IMR-90 (cell line): Measurements from ENCODE around the gene METTL22. TPM values are rescaled to one million over a fixed set of nuclear protein-coding genes. Genes with fewer than 3 reads are reported as not detected.

ENCODE experiments used
- ATAC-seq: fragments of 200-7000 bp; cut with Tn5 transposase; 2 replicates; pipeline ENCODE4 v1.9.1; 2020; ENCODE audit warnings: low read depth, mild to moderate bottlenecking, moderate library complexity
- BruUV-seq: library from RNA; stranded (reverse); fragments of 400-500 nt; replicated peaks from 2 replicates; lab custom pipeline; 2021; lab: Mats Ljungman, UMichigan
- CTCF ChIA-PET: fragments of 300-600 bp; formaldehyde crosslinking; extraction: SDS; loops from one replicate; lab custom pipeline; 2021; ENCODE audit warnings: antibody characterized with exemption; lab: Yijun Ruan, JAX
- POLR2A ChIA-PET: fragments of 300-600 bp; sonication (Branson Sonifier 250); formaldehyde crosslinking; loops from one replicate; lab custom pipeline; 2022; ENCODE audit warnings: antibody characterized with exemption; ENCODE audit not compliant: unreplicated experiment; lab: Charles Lee
- DNase-seq: peaks from one replicate; pipeline ENCODE4 v3.0.0; 2013
- H2AFZ ChIP-seq: replicated peaks from 2 replicates; pipeline ENCODE3; 2013; ENCODE audit warnings: low read length, mild to moderate bottlenecking; ENCODE audit not compliant: poor library complexity
- H2AK5ac ChIP-seq: 2 replicates; pipeline ENCODE4 v1.6.1; 2013; ENCODE audit warnings: low read depth, low read length, inconsistent platforms
- H2AK9ac ChIP-seq: replicated peaks from 2 replicates; pipeline ENCODE3; 2013; ENCODE audit warnings: mild to moderate bottlenecking, low read depth, low read length, moderate library complexity; ENCODE audit not compliant: poor library complexity
- H2BK120ac ChIP-seq: 2 replicates; pipeline ENCODE4 v1.6.1; 2013; ENCODE audit warnings: low read depth, low read length, inconsistent platforms
- H2BK15ac ChIP-seq: 3 replicates; pipeline ENCODE4 v1.6.1; 2013; ENCODE audit warnings: low read depth, low read length, inconsistent platforms
- H2BK20ac ChIP-seq: 2 replicates; pipeline ENCODE4 v1.6.1; 2013; ENCODE audit warnings: low read depth, mild to moderate bottlenecking, inconsistent platforms, low read length, moderate library complexity
- H2BK5ac ChIP-seq: 2 replicates; pipeline ENCODE4 v1.6.1; 2013; ENCODE audit warnings: mild to moderate bottlenecking, low read depth, low read length, inconsistent platforms; ENCODE audit not compliant: poor library complexity, severe bottlenecking
- H3K14ac ChIP-seq: replicated peaks from 2 replicates; pipeline ENCODE4 v1.6.1; 2013; ENCODE audit warnings: low read depth, low read length, inconsistent platforms
- H3K18ac ChIP-seq: 2 replicates; pipeline ENCODE4 v1.6.1; 2013; ENCODE audit warnings: low read depth, low read length, control low read depth
- H3K23ac ChIP-seq: 2 replicates; pipeline ENCODE4 v1.6.1; 2013; ENCODE audit warnings: low read depth, low read length, inconsistent platforms
- H3K27ac ChIP-seq: 2 replicates; pipeline ENCODE4 v1.5.1; 2013; ENCODE audit warnings: mild to moderate bottlenecking, control low read depth, low read length; ENCODE audit not compliant: insufficient read depth
- H3K27me3 ChIP-seq: 2 replicates; pipeline ENCODE4 v1.6.1; 2013; ENCODE audit warnings: low read length; ENCODE audit not compliant: control insufficient read depth, insufficient read depth
- H3K36me3 ChIP-seq: 2 replicates; pipeline ENCODE4 v1.6.1; 2013; ENCODE audit warnings: low read length, mixed read lengths; ENCODE audit not compliant: control insufficient read depth, insufficient read depth
- H3K4ac ChIP-seq: 2 replicates; pipeline ENCODE4 v1.6.1; 2013; ENCODE audit warnings: low read depth, low read length, inconsistent platforms
- H3K4me1 ChIP-seq: 2 replicates; pipeline ENCODE4 v1.6.1; 2013; ENCODE audit warnings: low read length, mixed read lengths; ENCODE audit not compliant: control insufficient read depth, insufficient read depth
- H3K4me2 ChIP-seq: 2 replicates; pipeline ENCODE4 v1.6.1; 2013; ENCODE audit warnings: low read depth, mild to moderate bottlenecking, control low read depth, low read length, moderate library complexity
- H3K4me3 ChIP-seq: 2 replicates; pipeline ENCODE4 v1.5.1; 2013; ENCODE audit warnings: low read depth, mild to moderate bottlenecking, control low read depth, low read length, moderate library complexity; ENCODE audit not compliant: insufficient read depth
- H3K56ac ChIP-seq: 2 replicates; pipeline ENCODE4 v1.6.1; 2013; ENCODE audit warnings: low read length, inconsistent platforms; ENCODE audit not compliant: insufficient read depth; ENCODE audit errors: extremely low read depth
- H3K79me1 ChIP-seq, 2 experiments: 2 replicates each; pipeline ENCODE4 v1.6.1; 2013; ENCODE audit warnings: low read length in 2 of 2, inconsistent platforms in 1 of 2, low read depth in 1 of 2
- H3K9ac ChIP-seq: 2 replicates; pipeline ENCODE4 v1.6.1; 2013; ENCODE audit warnings: low read depth, low read length, control low read depth
- H3K9me1 ChIP-seq: 2 replicates; pipeline ENCODE4 v1.6.1; 2013; ENCODE audit warnings: low read length, inconsistent platforms; ENCODE audit not compliant: insufficient read depth
- H3K9me3 ChIP-seq: 2 replicates; pipeline ENCODE4 v1.6.1; 2013; ENCODE audit warnings: low read length; ENCODE audit not compliant: control insufficient read depth, insufficient read depth
- H4K20me1 ChIP-seq: 2 replicates; pipeline ENCODE4 v1.6.1; 2013; ENCODE audit warnings: low read length, inconsistent platforms; ENCODE audit not compliant: insufficient read depth
- H4K5ac ChIP-seq: 2 replicates; pipeline ENCODE4 v1.6.1; 2013; ENCODE audit warnings: mild to moderate bottlenecking, low read depth, low read length, control low read depth
- H4K8ac ChIP-seq, 2 experiments: 2 replicates each; pipeline ENCODE4 v1.6.1; 2013; ENCODE audit warnings: low read depth in 2 of 2, low read length in 2 of 2, control low read depth in 1 of 2, inconsistent platforms in 1 of 2
- H4K91ac ChIP-seq: 2 replicates; pipeline ENCODE4 v1.6.1; 2013; ENCODE audit warnings: low read depth, low read length, inconsistent platforms; ENCODE audit not compliant: insufficient read depth
- BHLHE40 ChIP-seq: fragments of 150-350 bp; IDR thresholded peaks from 2 replicates; pipeline ENCODE4 v1.6.1; 2016; ENCODE audit warnings: mild to moderate bottlenecking, low read depth, low read length
- CEBPB ChIP-seq: IDR thresholded peaks from 2 replicates; pipeline ENCODE4 v1.6.1; 2012; ENCODE audit warnings: low read depth, low read length, improper control_type of control experiment
- CHD1 ChIP-seq: IDR thresholded peaks from 2 replicates; pipeline ENCODE4 v1.6.1; 2012; ENCODE audit warnings: low read depth, low read length, improper control_type of control experiment
- CTCF ChIP-seq: conservative IDR thresholded peaks from 2 replicates; pipeline ENCODE4 v1.5.1; 2012; ENCODE audit warnings: mild to moderate bottlenecking, low read depth, low read length, improper control_type of control experiment
- ELK1 ChIP-seq: fragments of 150-350 bp; IDR thresholded peaks from 2 replicates; pipeline ENCODE4 v1.6.1; 2016; ENCODE audit warnings: low read depth, mild to moderate bottlenecking, low read length, moderate library complexity, borderline replicate concordance
- FOS ChIP-seq: fragments of 150-350 bp; IDR thresholded peaks from 2 replicates; pipeline ENCODE4 v1.6.1; 2016; ENCODE audit warnings: low read depth, low read length
- MAFK ChIP-seq: IDR thresholded peaks from 2 replicates; pipeline ENCODE4 v1.6.1; 2012; ENCODE audit warnings: low read depth, low read length, improper control_type of control experiment
- MAZ ChIP-seq: IDR thresholded peaks from 2 replicates; pipeline ENCODE4 v1.6.1; 2012; ENCODE audit warnings: low read depth, mild to moderate bottlenecking, low read length, improper control_type of control experiment, moderate library complexity, borderline replicate concordance
- MXI1 ChIP-seq: IDR thresholded peaks from 2 replicates; pipeline ENCODE4 v1.6.1; 2012; ENCODE audit warnings: low read depth, mild to moderate bottlenecking, low read length, moderate library complexity, borderline replicate concordance
- NFE2L2 ChIP-seq: fragments of 150-350 bp; IDR thresholded peaks from 2 replicates; pipeline ENCODE4 v1.6.1; 2016; ENCODE audit warnings: low read depth, mild to moderate bottlenecking, low read length
- POLR2A ChIP-seq: IDR thresholded peaks from 2 replicates; pipeline ENCODE4 v1.6.1; 2012; ENCODE audit warnings: mild to moderate bottlenecking, low read depth, low read length
- RAD21 ChIP-seq: IDR thresholded peaks from 2 replicates; pipeline ENCODE4 v1.6.1; 2012; ENCODE audit warnings: low read length, improper control_type of control experiment
- RCOR1 ChIP-seq: IDR thresholded peaks from 2 replicates; pipeline ENCODE4 v1.6.1; 2012; ENCODE audit warnings: mild to moderate bottlenecking, low read length, improper control_type of control experiment; ENCODE audit not compliant: insufficient replicate concordance
- RFX5 ChIP-seq: IDR thresholded peaks from 2 replicates; pipeline ENCODE4 v1.8.0; 2012; ENCODE audit warnings: low read depth, mild to moderate bottlenecking, low read length, moderate library complexity
- SMC3 ChIP-seq: fragments of 150-350 bp; IDR thresholded peaks from 2 replicates; pipeline ENCODE4 v1.6.1; 2016; ENCODE audit warnings: low read depth, mild to moderate bottlenecking, antibody characterized with exemption, low read length, moderate library complexity
- USF2 ChIP-seq: fragments of 150-350 bp; IDR thresholded peaks from 2 replicates; pipeline ENCODE4 v1.6.1; 2017; ENCODE audit warnings: mild to moderate bottlenecking, antibody characterized with exemption, low read length, low read depth
- WGBS, 2 experiments: methylation state at CpG; one replicate each; pipeline versions ENCODE4 v1.1.5 to v1.1.7; 2013; ENCODE audit warnings: missing lambda C conversion rate in 2 of 2; ENCODE audit not compliant: insufficient read length in 1 of 2; ENCODE audit errors: extremely low coverage in 2 of 2; 5-methylcytosine and 5-hydroxymethylcytosine counted together
- dilution Hi-C: fragments of 300-500 bp; cut with HindIII; formaldehyde crosslinking; loops from one replicate; pipeline ENCODE4 v1.14.3; 2018; ENCODE audit warnings: low sequenced_read_pairs; ENCODE audit not compliant: unreplicated experiment
- in situ Hi-C: fragments of 300-500 bp; cut with MboI; formaldehyde crosslinking; loops from 3 replicates; pipeline ENCODE4 v1.14.3; 2019; ENCODE audit warnings: low sequenced_read_pairs, inconsistent platforms, mixed read lengths
- intact Hi-C: fragments of 100-400 bp; cut with micrococcal nuclease; formaldehyde crosslinking; loops from 2 replicates; pipeline ENCODE4 v1.10.0; 2022
- polyA plus RNA-seq, 3 experiments: library from polyadenylated mRNA; depleted of rRNA; stranded (reverse); fragments of >200 nt; gene quantifications; 2 replicates each; pipeline ENCODE4 v1.2.3, GENCODE V29; 2012; ENCODE audit warnings: low replicate concordance in 1 of 3
- total RNA-seq: library from RNA; depleted of rRNA; stranded (reverse); fragments of >200 nt; gene quantifications from 2 replicates; pipeline ENCODE4 v1.2.3, GENCODE V29; 2012

The METTL22 gene
- total and polyA plus RNA-seq, 2 of the 4 experiments (the other 2 are of a cell fraction) = 27.2 to 51.2 TPM

GRCh38 chr16:8594149-8594666, 27.3 kb upstream of the METTL22 start:
- no peak overlapping the region for H3K27ac ChIP-seq
- H4K20me1 ChIP-seq = no peaks in the 10 kb centered on the region
- H2BK20ac ChIP-seq = no peak overlapping the region
- no peak overlapping the region for H2AK5ac ChIP-seq
- no peak overlapping the region for H4K91ac ChIP-seq
- no peak overlapping the region for H3K18ac ChIP-seq
- dilution Hi-C loops (no loop called here), in situ Hi-C loops (no loop called here), intact Hi-C loops (no loop called here)
- no peak overlapping the region for H3K4me3 ChIP-seq
- DNase-seq (no peak), ATAC-seq (no peak)
- H3K4me1 ChIP-seq = no peaks in the 10 kb centered on the region
- H3K56ac ChIP-seq = no peak overlapping the region
- WGBS, 2 experiments = no CpG with 5 or more reads among the region's 9 CpGs
- H3K9me3 ChIP-seq = peaks cover 2% of the 10 kb centered on the region; the same call in 1 of the 2 replicates
- H3K4me2 ChIP-seq = no peak overlapping the region
- no peaks in the 10 kb centered on the region for H3K9me1 ChIP-seq
- no peak overlapping the region for H2AFZ ChIP-seq
- H4K8ac ChIP-seq = no peak overlapping the region
- no peaks in the 10 kb centered on the region for H3K36me3 ChIP-seq
- TF ChIP-seq ELK1 (no peak), CTCF (no peak), CHD1 (no peak), FOS (no peak), RFX5 (no peak), MAFK (no peak), BHLHE40 (no peak), USF2 (no peak), CEBPB (no peak), RAD21 (no peak), POLR2A (no peak), MXI1 (no peak), MAZ (no peak), NFE2L2 (no peak), SMC3 (no peak), RCOR1 (no peak)
- CTCF ChIA-PET = no interaction called here
- no peak overlapping the region for H2BK15ac ChIP-seq
- no peak overlapping the region for H3K23ac ChIP-seq
- H4K5ac ChIP-seq = no peak overlapping the region
- no peak overlapping the region for H3K14ac ChIP-seq
- H3K9ac ChIP-seq = no peak overlapping the region
- POLR2A ChIA-PET = no interaction called here
- no peak overlapping the region for H2BK5ac ChIP-seq
- no TSS peak for BruUV-seq
- no peaks in the 10 kb centered on the region for H3K79me1 ChIP-seq
- no peak overlapping the region for H2BK120ac ChIP-seq
- H3K4ac ChIP-seq = no peak overlapping the region
- no peak overlapping the region for H2AK9ac ChIP-seq
- peaks cover 15% of the 10 kb centered on the region for H3K27me3 ChIP-seq
